ENCODE data around the gene PKIG.
"Not testable (repeated sequence)": the region's sequence is repeated elsewhere in the genome, so short reads cannot be mapped to it uniquely, and the experiment has no call there.

- TF ChIP-seq CTCF, POLR2A (IDR thresholded peaks at IDR 0.05): not testable (repeated sequence)
Observed at GRCh38 chr20:44560818-44561217, 21.6 kb upstream of the PKIG start.

Data from sigmoid colon (tissue), 3 donors.